HG03558 (cell line): ENCODE measurements around the gene LGALS7B.
"Not testable (repeated sequence)": the region's sequence is repeated elsewhere in the genome, so short reads cannot be mapped to it uniquely, and the experiment has no call there.

Experiments
- ATAC-seq: cut with Tn5 transposase; IDR thresholded peaks from one replicate; pipeline ENCODE4 v1.9.1; 2021; ENCODE audit warnings: moderate number of reproducible peaks; ENCODE audit not compliant: unreplicated experiment; ENCODE audit errors: extremely low read depth

Gene LGALS7B

DNA sequence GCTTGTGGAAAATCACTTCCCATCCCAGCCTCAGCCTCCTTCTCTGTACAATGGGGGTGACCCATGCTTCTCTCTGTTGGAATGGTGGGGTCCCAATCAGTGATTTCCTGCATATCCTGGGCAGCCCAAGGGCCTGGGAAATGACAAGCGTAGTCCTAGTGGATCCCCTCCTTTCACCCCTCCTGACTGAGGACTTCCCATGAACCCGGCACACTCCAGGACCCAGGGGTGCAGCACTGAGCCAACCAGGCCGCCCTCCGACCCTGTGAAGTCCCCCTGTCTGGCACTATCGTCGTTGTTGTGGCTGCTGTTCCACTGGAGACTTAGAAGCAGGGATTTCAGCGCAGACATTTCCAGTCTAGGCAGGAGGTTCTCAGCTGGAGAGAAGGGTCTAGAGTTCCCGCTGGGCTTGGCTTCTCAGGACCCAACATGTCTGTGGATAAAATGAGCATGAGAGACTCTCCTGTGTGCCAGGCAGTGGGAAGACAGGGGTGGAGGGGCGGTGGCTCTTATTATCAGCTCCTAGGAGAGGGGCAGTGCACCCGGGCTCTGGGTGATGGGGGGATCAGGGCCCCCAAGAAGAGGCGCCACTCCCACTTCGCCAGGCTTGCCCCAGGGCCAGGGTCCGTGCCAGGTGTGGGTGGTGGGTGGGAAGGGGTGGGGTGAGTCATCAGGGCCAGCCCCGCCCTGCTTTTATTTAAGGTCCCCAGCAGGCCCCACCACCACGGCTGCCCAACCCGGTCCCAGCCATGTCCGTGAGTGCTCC lies at the start of gene LGALS7B:
Gene LGALS7B (plus strand): TSS at position 723 of the 766 bp plus-strand sequence. CDS start 27 bp downstream, at position 750.
- no peak for ATAC-seq

DNA sequence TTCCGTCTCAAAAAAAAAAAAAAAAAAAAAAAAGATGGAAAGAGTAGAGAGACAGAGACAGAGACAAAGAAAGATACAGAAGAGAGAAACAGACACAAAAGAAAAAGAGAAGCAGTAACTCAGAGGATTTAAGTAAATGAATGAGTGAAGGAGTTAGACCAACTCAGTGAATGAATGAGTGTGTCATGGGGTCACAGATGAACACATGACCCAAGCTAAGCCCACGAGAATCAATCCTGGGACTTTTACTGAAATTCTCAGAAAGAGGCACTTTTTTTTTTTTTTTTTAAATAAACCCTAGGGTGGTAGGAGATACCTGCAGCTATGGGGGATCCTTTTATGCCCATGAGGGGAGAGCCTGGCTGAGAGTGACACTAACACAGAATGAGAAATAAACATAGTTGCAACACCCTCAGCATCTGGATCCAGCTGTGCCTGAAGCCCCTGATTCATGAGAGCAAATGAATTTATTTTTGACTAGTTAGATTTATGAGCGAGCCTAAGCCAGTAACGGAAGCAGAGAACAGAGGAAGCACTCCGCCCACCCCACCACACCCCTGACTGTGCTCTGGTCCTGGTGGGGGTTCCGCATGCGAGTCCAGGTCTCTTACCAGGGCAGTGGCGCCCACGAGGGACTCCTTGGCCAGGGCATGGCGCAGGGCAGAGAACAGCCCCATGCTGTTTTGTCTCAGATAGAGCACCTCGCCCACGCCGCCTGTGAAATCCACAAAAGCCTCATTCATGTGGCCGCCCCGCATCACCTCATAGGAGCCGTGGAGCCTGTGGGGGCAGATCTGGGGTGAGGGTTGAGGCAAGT lies 49.4 kb upstream of the LGALS7B start:
- ATAC-seq = no peak

DNA sequence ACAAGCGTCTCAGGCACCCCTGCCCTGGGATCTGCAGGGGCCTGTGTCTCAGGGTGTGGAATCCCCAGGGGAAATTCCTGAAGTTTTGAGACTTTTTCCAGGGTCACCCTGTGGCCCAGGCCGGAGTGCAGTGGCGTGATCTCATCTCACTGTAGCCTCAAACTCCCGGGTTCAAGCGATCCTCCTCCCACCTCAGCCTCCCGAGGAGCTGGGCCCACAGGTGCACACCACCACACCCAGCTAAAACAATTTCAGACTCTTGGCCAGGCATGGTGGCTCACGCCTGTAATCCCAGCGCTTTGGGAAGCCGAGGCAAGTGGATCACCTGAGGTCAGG lies 48.8 kb upstream of the LGALS7B start:
- no peak for ATAC-seq

DNA sequence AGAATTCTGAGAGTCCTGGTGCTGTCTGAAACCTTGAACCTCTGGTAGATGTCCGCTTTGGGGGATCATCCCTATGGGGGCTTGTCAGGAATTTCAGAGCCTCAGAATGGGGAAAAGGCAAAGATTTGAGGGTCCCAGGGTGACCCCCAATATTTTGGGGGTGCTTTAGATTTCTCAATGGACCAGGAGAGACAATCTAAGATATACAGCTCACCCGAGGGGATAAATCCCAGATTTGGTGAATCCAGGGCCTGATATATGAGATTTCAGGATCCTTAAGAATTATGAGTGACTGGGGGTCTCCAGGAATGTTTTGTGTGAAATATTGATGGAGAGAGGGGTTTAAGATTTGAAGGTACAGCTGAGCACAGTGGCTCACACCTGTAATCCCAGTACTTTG lies 48.1 kb upstream of the LGALS7B start:
- ATAC-seq = no peak

DNA sequence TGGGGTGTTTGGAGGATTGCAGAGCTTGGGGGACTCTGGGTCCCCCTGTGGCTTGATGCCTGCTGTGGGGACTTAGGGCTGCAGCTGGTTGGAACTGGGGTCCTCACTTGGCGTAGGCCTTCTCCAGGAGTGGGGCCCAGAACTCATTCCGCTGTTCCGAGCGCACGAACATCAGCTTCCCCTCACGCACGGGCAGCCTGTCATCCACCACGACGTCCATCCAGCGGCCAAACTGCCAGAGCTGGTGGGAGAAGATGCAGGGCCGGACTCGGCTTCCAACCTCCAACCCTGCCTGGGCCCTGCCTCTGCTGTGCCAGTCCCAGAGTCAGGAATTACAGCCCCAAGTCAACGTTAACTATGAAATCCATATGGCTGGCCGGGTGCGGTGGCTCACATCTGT lies 47.3 kb upstream of the LGALS7B start:
- no peak for ATAC-seq

DNA sequence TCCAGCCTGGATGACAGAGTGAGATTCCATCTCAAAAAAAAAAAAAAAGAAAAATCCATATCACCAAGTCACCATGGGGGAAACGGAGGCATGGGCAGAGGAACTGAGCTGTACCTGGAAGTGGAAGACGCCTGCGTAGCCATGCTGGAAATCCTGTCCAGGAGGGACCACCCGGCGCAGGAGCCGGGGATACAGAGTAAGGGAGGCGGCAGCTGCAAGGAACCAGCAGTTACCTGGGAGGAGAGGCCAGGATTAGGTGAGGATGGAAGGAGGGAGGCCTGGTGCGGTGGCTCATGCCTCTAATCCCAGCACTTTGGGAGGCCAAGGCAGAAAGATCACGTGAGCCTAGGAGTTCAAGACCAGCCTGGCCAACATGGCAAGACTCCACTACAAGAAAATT lies 46.7 kb upstream of the LGALS7B start:
- ATAC-seq = no peak

DNA sequence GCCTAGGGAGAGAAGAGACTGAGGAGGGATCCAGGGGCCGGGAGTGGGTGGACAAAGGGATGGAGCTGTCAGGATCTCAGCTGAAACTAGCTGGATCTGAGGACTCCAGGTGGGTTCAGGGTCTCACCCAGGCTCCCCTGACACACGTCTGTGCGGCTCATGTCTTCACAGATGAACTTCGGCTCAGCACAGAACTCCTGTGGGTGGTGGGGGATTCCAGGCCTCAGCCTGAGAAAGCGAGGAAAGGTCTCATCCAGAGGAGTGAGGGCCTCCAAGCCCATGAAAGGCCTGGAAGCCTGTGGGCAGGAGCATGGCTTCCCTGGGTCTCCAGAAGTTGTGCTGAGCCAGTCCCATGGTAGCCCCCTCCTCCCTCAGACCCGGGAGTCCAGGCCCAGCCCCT lies 46.1 kb upstream of the LGALS7B start:
- ATAC-seq = no peak

DNA sequence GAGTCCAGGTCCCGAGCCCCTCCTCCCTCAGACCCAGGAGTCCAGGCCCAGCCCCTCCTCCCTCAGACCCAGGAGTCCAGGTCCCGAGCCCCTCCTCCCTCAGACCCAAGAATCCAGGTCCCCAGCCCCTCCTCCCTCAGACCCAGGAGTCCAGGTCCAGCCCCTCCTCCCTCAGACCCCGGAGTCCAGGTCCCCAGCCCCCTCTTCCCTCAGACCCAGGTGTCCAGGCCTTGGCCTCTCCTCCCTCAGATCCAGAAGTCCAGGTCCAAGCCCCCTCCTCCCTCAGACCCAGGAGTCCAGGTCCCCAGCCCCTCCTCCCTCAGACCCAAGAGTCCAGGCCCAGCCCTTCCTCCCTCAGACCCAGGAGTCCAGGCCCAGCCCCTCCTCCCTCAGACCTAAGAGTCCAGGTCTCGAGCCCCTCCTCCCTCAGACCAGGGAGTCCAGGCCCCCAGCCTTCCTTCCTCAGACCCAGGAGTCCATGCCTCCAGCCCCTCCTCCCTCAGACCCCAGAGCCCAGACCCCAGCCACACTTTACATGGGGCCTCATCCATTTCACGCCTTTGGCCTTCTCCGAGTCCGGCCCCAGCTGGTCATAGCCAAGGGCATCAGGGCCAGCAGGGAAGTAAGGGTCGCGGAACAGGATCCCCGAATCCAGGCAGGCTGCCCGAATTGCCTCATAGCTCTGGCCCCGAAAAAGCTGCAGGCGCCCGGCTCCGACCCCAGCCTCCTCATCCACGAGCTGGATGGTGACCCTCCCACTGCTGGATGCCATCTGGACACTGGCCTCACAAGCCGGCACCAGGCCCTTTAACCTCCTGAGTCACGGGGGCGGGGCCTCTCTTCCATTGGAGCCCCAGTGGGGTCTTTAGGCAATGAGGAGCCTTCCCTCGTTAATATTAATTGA lies 45.4 kb upstream of the LGALS7B start:
- no peak for ATAC-seq

DNA sequence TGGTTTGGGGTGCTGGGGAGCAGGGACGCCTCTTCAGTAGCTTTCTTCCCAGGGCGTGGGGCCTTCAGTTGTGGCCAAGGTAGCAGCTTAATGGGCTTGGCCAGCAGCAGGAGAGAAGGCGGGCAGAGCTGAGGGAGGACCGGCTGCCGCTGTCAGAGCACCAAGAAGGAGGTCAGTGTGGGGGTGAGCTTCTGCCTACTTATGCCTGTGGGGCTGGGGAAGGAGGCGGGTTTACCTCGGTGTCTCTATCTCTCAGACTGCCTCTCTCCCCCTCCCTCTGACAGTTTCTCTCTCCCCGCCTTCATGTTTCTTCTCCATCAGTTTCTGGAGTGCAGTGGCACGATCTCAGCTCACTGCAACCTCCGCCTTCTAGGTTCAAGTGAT lies 44.7 kb upstream of the LGALS7B start, which contains the start of gene CAPN12:
Gene CAPN12 (minus strand): TSS at position 177 of the 384 bp plus-strand sequence. CDS start 309 bp downstream, outside the sequence.
- ATAC-seq = no peak

DNA sequence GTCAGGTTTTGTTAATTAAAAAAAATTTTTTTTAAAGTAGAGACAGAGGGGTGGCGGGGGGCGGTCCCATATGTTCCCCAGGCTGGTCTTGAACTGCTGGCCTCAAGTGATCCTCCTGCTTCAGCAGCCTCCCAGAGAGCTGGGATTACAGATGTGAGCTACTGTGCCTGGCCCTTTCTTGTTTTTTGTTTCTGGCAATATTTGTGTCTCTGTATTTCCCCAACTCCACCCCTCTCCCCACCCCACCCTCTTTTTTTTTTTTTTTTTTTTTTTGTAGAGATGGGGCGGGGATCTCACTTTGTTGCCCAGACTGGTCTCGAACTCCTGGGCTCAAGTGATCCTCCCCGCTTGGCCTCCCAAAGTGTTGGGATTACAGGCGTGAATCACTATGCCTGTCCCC lies 44.1 kb upstream of the LGALS7B start:
- ATAC-seq = no peak

DNA sequence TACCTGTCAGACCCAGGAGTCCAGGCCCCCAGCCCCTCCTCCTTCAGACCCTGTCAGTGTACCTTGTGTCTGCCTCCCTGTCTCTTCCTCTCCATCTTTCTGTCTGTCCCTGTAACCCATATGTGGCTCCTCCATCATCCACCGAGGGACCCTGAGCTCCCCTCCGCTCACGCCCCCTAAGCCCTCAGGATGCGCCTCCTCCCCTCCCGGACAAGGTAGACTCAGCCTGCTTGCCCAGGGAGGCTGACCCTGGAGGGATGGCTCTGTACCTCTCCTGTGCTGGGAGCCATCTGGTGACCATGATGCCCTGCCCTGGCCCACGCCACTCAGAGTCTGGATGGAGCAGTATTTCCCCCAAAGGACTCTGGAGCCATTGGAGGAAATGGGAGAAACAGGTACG lies 43.7 kb upstream of the LGALS7B start:
- no peak for ATAC-seq

DNA sequence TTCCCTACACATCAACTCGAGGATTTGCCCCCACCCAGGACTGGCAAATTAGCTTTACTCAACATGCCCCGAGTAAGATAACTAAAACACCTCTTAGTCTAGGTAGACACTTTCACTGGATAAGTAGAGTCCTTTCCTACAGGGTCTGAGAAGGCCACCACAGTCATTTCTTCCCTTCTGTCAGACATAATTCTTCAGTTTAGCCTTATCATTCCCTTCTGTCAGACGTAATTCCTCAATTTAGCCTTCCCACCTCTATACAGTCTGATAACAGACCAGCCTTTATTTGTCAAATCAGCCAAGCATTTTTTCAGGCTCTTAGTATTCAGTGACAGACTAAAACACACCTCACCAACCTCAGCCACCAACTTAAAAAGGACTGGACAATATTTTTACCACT lies 35.2 kb upstream of the LGALS7B start:
- not testable (repeated sequence) for ATAC-seq

DNA sequence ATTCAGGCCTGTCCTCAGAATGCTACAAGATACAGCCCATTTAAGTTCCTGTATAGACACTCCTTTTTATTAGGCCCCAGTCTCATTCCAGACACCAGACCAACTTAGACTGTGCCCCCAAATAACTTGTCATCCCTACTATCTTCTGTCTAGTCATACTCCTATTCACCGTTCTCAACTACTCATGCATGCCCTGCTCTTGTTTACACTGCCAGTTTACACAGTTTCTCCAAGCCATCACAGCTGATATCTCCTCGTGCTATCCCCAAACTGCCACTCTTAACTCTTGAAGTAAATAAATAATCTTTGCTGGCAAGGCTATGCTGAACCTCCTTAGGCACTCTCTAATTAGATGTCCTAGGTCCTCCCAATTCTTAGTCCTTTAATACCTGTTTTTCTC lies 34.8 kb upstream of the LGALS7B start:
- not testable (repeated sequence) for ATAC-seq

DNA sequence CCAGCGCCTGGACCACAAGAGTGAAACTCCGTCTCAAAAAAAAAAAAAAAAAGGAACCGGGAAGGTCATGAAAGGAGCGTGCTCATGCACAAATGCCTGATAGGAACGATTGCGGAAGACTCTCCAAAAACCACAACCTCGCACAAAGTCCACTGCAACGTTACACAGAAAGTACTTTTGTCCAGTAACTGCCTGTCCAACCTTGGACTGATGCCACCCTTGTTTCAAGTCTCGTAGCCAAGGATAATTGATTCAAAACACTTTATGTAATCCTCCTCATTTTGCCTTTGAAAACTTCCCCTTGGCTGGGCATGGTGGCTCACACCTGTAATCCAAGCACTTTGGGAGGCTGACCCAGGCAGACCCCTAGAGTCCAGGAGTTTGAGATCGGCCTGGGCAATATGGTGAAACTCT lies 29.4 kb upstream of the LGALS7B start:
- no peak for ATAC-seq

DNA sequence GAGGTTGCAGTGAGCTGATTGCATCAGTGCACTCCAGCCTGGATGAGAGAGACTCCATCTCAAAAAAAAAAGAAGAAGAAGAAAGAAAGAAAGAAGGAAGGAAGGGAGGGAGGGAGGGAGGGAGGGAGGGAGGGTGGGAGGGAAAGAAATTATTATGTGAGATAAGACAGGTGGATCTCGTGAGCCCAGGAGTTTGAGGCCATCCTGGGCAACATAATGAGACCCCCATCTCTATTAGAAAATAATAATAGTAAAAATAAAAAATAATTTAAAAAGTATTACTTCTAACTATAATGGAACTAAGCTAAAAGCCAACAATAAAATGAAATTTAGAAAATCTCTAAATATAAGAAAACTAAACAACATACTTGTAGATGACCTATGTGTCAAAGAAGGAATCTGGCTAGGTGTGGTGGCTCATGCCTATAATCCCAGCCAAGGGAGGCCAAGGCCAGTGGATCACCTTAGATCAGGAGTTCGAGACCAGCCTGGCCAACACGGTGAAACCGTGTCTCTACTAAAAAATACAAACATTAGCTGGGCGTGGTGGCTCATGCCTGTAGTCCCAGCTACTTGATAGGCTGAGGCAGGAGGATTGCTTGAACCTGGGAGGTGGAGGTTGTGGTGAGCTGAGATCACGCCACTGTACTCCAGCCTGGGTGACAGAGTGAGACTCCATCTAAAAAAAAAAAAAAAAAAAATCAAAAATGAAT lies 28.0 kb upstream of the LGALS7B start:
- not testable (repeated sequence) for ATAC-seq

DNA sequence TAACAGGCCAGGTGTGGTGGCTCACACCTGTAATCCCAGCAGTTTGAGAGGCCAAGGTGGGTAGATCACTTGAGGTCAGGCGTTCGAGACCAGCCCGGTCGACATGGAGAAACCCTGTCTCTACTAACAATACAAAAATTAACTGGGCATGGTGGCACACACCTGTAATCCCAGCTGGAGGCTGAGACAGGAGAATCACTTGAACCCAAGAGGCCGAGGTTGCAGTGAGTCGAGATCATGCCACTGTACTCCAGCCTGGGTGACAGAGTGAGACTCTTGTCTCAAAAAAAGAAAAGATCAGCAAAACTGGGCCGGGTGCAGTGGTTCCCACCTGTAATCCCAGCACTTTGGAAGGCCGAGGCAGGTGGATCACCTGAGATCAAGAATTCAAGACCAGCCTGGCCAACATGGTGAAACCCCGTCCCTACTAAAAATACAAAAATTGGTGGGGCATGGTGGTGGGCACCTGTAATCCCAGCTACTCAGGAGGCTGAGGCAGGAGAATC lies 27.1 kb upstream of the LGALS7B start:
- not testable (repeated sequence) for ATAC-seq

DNA sequence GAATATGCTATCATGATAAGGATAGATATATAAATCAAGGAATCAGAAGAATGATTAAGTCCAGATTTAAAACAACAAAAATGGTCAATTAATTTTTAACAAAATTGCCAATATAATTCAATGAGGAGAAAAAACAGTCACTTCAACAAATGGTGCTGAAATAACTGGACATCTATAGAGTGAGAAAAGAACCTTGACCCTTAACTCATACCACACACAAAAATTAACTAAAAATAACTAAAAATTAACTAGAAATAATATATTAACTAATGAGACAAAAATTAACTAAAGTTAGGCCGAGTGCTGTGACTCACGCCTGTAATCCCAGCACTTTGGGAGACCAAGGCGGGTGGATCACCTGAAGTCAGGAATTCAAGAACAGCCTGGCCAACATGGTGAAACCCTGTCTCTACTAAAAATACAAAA lies 25.2 kb upstream of the LGALS7B start:
- no peak for ATAC-seq

DNA sequence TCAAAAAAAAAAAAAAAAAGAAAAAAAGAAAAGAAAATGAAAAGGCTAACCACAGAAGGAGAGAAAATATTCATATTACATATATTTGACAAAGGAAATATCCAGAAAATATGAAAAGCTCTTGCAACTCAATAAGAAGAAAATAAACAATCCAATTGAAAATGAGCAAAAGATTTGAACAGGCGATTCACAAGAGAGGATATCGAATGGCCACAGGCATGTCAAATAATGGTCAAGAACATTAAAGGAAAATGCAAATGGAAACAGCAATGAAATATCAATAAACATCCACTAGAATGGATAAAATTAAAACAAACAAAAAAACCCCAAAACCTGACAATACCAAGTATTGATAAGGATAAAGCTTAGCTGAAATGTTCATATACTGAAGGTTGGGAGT lies 23.8 kb upstream of the LGALS7B start:
- ATAC-seq = no peak

DNA sequence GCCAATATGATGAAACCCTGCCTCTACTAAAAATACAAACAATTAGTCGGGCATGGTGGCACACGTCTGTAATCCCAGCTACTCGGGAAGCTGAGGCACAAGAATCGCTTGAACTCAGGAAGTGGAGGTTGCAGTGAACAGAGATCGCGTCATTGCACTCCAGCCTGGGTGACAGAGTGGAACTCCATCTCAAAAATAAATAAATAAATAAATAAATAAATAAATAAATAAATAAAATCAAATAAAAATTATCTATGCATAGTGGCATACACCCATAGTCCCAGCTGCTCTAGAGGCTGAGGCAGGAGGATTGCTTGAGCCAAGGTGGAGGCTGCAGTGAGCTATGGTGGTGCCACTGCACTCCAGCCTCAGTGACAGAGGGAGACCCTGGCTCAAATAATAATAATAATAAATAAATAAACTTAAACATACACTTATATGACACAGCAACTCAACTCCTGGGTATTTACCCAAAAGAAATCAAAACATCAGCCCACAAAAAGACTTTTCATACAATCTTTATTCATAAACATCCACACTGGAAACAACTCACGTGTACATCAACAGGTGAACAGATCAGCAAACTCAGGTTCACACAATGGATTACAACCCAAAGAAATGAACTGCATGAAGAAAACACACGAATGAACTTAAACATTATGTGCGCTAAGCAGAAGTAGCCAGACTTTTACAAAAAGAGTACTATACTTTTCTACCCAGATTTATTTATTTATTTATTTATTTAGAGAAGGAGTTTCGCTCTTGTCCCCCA lies 22.5 kb upstream of the LGALS7B start:
- no peak for ATAC-seq
